OCI-LY1 (cell line): ENCODE results near the gene LPAR1.

Source experiments
- CTCF ChIP-seq: fragments of 200-600 bp; sonication (generic), shearing (Covaris generic); IDR thresholded peaks from 2 replicates; pipeline ENCODE4 v1.5.1; 2017; ENCODE audit warnings: mild to moderate bottlenecking, antibody characterized with exemption, low read length, moderate library complexity, mixed read lengths
- EZH2 ChIP-seq: fragments of 200-600 bp; sonication (generic), shearing (Covaris generic); IDR thresholded peaks from 2 replicates; pipeline ENCODE4 v1.8.0; 2017; ENCODE audit warnings: borderline replicate concordance, mixed run types, mild to moderate bottlenecking, antibody characterized with exemption, low read length, moderate library complexity, mixed read lengths

- TF ChIP-seq EZH2 (no peak), CTCF (peak; percentile 33; the same call in 1 of the 2 replicates)
These were observed 163.2 kb downstream of the LPAR1 start for GRCh38 chr9:110874963-110875674.
